Osteocyte (in vitro differentiated cells): Measurements from ENCODE around the gene HTR1D. TPM values are rescaled to one million over a fixed set of nuclear protein-coding genes. Genes with fewer than 3 reads are reported as not detected.

Experiments
- DNase-seq: peaks from one replicate; pipeline ENCODE4 v3.0.0; 2021; ENCODE audit warnings: mixed read lengths; ENCODE audit not compliant: unreplicated experiment; ENCODE audit errors: extremely low spot score
- H3K27ac Mint-ChIP-seq: one replicate; pipeline ENCODE4 v1.8.0; 2021; ENCODE audit warnings: mild to moderate bottlenecking, mixed read lengths; ENCODE audit not compliant: unreplicated experiment
- H3K27me3 Mint-ChIP-seq: one replicate; pipeline ENCODE4 v1.8.0; 2021; ENCODE audit warnings: mixed read lengths; ENCODE audit not compliant: unreplicated experiment
- H3K36me3 Mint-ChIP-seq: one replicate; pipeline ENCODE4 v1.8.0; 2021; ENCODE audit warnings: mixed read lengths; ENCODE audit not compliant: unreplicated experiment
- H3K4me1 Mint-ChIP-seq: one replicate; pipeline ENCODE4 v1.8.0; 2021; ENCODE audit warnings: mixed read lengths; ENCODE audit not compliant: unreplicated experiment
- H3K4me3 Mint-ChIP-seq: one replicate; pipeline ENCODE4 v1.8.0; 2021; ENCODE audit warnings: mild to moderate bottlenecking, moderate library complexity, mixed read lengths; ENCODE audit not compliant: unreplicated experiment
- H3K9me3 Mint-ChIP-seq: one replicate; pipeline ENCODE4 v1.8.0; 2021; ENCODE audit warnings: mixed read lengths; ENCODE audit not compliant: unreplicated experiment
- CTCF ChIP-seq: fragments of 200-600 bp; sonication (generic); IDR thresholded peaks from 2 replicates; pipeline ENCODE4 v1.5.0; 2021; ENCODE audit warnings: antibody characterized with exemption, mild to moderate bottlenecking, moderate library complexity
- total RNA-seq: library from RNA; stranded (reverse); gene quantifications from 2 replicates; pipeline ENCODE4 v1.2.1, GENCODE V29; 2021

The HTR1D gene
- total RNA-seq, 1 donor from 2014 or later: 1.2 TPM

DNA sequence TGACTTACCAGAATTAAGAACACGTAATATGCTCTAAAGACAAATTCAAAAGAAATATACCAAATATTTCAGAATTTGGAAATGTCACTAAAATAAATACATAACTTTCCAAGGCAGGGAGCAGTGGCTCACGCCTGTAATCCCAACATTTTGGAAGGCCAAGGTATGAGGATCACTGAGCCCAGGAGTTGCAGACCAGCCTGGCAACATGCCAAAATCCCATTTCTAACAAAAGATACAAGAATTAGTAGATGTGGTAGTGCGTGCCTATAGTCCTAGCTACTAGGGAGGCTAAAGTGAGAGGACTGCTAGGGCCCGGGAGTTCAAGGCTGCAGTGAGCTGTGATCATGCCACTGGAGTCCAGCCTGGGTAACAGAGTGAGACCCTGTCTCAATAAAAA lies 60.4 kb downstream of the HTR1D start:
- no peak overlapping the region for H3K4me3 Mint-ChIP-seq
- no peaks in the 10 kb centered on the region for H3K27me3 Mint-ChIP-seq
- DNase-seq: no peak
- H3K36me3 Mint-ChIP-seq: peaks cover 4% of the 10 kb centered on the region
- peaks cover 41% of the 10 kb centered on the region for H3K4me1 Mint-ChIP-seq
- H3K9me3 Mint-ChIP-seq: no peaks in the 10 kb centered on the region
- TF ChIP-seq CTCF: no peak
- no peak overlapping the region for H3K27ac Mint-ChIP-seq

DNA sequence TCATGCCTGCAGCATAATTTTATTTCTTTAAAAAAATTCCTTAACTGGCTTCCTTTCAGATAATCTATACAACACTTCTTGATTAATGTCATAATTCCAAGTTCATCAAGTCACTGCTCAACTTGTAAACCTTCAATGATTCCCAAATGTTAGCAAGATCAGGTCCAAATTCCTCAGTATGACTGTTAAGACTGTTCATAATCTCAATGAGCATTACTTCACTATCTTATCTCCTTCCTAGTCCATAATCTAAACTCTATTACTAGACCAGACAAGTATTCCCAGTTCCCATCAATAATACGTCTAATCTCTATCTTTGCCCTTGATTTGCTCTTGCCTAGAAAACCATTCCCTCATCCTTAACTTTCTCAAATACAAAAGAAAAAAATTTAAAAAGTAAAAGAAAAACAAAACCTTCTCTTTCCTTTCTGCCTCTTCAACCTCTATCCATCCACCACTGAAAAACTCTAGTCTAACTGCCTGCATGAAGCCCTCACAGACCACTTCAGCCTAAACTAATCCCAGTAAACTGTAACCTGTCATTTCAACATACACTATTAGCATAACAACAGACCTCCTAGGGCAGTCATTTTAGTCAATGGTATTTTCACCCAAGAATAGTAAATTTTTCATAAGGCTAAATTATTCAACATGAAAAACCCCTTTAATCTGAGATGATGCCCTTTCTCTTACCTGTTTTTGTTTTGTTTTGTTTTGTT lies 64.2 kb downstream of the HTR1D start:
- Mint-ChIP-seq H3K36me3 (peaks cover 2% of the 10 kb centered on the region), H3K4me1 (peaks cover 50% of the 10 kb centered on the region)

GRCh38 chr1:23150742-23151141 lies 66.6 kb downstream of the HTR1D start:
- no peak for TF ChIP-seq CTCF
- DNase-seq: no peak
- H3K9me3 Mint-ChIP-seq: no peaks in the 10 kb centered on the region
- no peak overlapping the region for H3K4me3 Mint-ChIP-seq
- no peaks in the 10 kb centered on the region for H3K27me3 Mint-ChIP-seq
- H3K4me1 Mint-ChIP-seq: peaks cover 48% of the 10 kb centered on the region
- H3K27ac Mint-ChIP-seq: no peak overlapping the region
- H3K36me3 Mint-ChIP-seq: peaks cover 2% of the 10 kb centered on the region

More for the DNA sequence above, 64.2 kb downstream of the HTR1D start:
- peak overlapping the region; percentile 12 for H3K27ac Mint-ChIP-seq
- TF ChIP-seq CTCF: no peak
- H3K9me3 Mint-ChIP-seq: no peaks in the 10 kb centered on the region
- H3K4me3 Mint-ChIP-seq: no peak overlapping the region
- no peak for DNase-seq
- no peaks in the 10 kb centered on the region for H3K27me3 Mint-ChIP-seq

DNA sequence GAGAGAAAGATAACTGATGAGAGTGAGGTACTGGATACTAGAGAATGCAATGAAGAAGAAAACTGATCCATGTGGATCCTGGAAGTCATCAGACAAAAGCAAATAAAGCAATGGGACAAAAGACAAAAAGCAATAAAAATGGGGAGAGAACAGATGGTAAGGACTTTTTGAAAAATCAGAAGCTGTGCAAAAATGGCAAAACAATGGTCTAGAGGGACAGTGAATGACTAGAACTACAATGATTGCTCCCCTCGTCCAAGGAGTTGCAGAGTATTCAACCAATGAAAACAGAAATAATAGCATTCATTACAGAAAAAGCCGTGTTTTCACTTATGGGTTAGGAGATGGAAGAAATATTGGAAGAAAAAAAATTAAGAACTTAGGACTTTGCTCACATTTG lies 67.2 kb downstream of the HTR1D start:
- no peaks in the 10 kb centered on the region for H3K9me3 Mint-ChIP-seq
- DNase-seq: no peak
- H3K36me3 Mint-ChIP-seq: peaks cover 2% of the 10 kb centered on the region
- H3K27me3 Mint-ChIP-seq: no peaks in the 10 kb centered on the region
- TF ChIP-seq CTCF: no peak
- H3K4me1 Mint-ChIP-seq: peaks cover 43% of the 10 kb centered on the region
- peak overlapping the region; percentile 24 for H3K27ac Mint-ChIP-seq
- no peak overlapping the region for H3K4me3 Mint-ChIP-seq

DNA sequence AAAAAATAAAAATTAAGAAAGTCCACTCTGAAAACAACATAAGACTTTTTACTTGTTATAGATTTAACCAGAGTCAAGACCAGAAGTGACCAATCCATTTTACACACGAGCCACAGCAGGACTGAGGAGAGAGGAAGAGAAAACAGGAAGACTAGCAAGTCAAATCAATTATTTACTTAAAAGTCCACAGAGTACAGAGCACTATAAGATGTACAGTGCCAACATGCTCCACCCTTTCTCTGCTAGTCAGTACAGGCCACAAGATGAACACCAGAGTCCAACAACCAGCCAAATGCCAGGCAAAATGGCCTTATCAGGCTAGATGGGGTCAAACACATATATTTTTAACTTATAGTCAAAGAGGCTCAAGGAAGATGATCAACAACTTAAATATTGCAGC lies 68.2 kb downstream of the HTR1D start:
- H3K9me3 Mint-ChIP-seq: no peaks in the 10 kb centered on the region
- DNase-seq: no peak
- peaks cover 43% of the 10 kb centered on the region for H3K4me1 Mint-ChIP-seq
- peak overlapping the region; percentile 59 for H3K27ac Mint-ChIP-seq
- no peak for TF ChIP-seq CTCF
- no peaks in the 10 kb centered on the region for H3K27me3 Mint-ChIP-seq
- H3K36me3 Mint-ChIP-seq: no peaks in the 10 kb centered on the region
- H3K4me3 Mint-ChIP-seq: no peak overlapping the region
